HFFc6 (cell line): ENCODE results near the gene PLD3. TPM values are rescaled to one million over a fixed set of nuclear protein-coding genes. Genes with fewer than 3 reads are reported as not detected.

ENCODE experiments used
- DNase-seq: peaks from one replicate; pipeline ENCODE4 v3.0.0-alpha.2; 2018
- H3K27ac Mint-ChIP-seq: 2 replicates; pipeline ENCODE4 v1.8.0; 2020; ENCODE audit warnings: mild to moderate bottlenecking, mixed read lengths
- H3K27me3 Mint-ChIP-seq: 2 replicates; pipeline ENCODE4 v1.8.0; 2021; ENCODE audit warnings: mild to moderate bottlenecking, moderate library complexity, mixed read lengths; ENCODE audit not compliant: insufficient read depth
- H3K36me3 Mint-ChIP-seq: 2 replicates; pipeline ENCODE4 v1.8.0; 2021; ENCODE audit warnings: low read depth, mixed read lengths
- H3K4me1 Mint-ChIP-seq: 2 replicates; pipeline ENCODE4 v1.8.0; 2020; ENCODE audit warnings: low read depth, mixed read lengths
- H3K4me3 Mint-ChIP-seq: 2 replicates; pipeline ENCODE4 v1.8.0; 2020; ENCODE audit warnings: mild to moderate bottlenecking, moderate library complexity, mixed read lengths
- H3K9me3 Mint-ChIP-seq: 2 replicates; pipeline ENCODE4 v1.8.0; 2020; ENCODE audit warnings: mild to moderate bottlenecking, mixed read lengths
- CTCF ChIP-seq: fragments of 200-600 bp; sonication (generic); IDR thresholded peaks from 2 replicates; pipeline ENCODE4 v1.5.0; 2021; ENCODE audit warnings: antibody characterized with exemption, mild to moderate bottlenecking
- total RNA-seq, 6 experiments: library from RNA; stranded (reverse); fragmentation: NEBNext Ultra II Directional; extraction: Animal tissue kit (Norgen Biotek cat#: 25700); gene quantifications; 2 replicates in 1 of 6; 3 replicates in 5 of 6; pipeline ENCODE4 v1.2.3, GENCODE V29; 2021

Gene PLD3
- total RNA-seq, 6 experiments from 2014 or later = 141 to 211 (median 152) TPM

DNA sequence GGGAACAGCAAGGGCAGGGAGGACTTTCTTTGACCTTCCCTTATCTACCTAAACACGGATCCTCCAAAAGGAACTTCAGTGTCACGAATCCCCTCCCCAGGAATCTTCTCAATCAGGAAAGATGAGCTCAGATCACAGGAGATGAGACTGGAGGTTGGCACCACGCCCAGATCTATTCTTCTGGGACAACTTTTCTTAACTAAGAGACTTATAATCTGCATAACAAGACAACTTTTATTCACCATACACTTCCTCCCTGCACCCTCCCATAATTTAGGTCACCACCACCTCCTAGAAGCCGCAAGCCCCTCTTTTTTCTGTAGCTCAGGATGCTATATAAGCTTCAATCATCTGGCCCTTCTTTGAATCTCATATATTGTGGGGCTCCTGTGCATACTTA is 44.2 kb upstream of the PLD3 start:
- peaks cover 13% of the 10 kb centered on the region for H3K4me1 Mint-ChIP-seq
- DNase-seq = no peak
- H3K27me3 Mint-ChIP-seq = no peaks in the 10 kb centered on the region; the same call in 1 of the 2 replicates
- H3K4me3 Mint-ChIP-seq = no peak overlapping the region
- no peak for TF ChIP-seq CTCF
- no peaks in the 10 kb centered on the region for H3K9me3 Mint-ChIP-seq
- no peak overlapping the region for H3K27ac Mint-ChIP-seq
- no peaks in the 10 kb centered on the region for H3K36me3 Mint-ChIP-seq

GRCh38 chr19:40305403-40305802 is 43.1 kb upstream of the PLD3 start:
- Mint-ChIP-seq H3K4me1 (peaks cover 13% of the 10 kb centered on the region), H3K9me3 (no peaks in the 10 kb centered on the region), H3K4me3 (no peak overlapping the region), H3K27ac (no peak overlapping the region), H3K36me3 (no peaks in the 10 kb centered on the region), H3K27me3 (no peaks in the 10 kb centered on the region; the same call in 1 of the 2 replicates)
- DNase-seq = peak; percentile 79
- peak; percentile 91 for TF ChIP-seq CTCF

GRCh38 chr19:40309666-40310065 is 38.8 kb upstream of the PLD3 start:
- H3K27me3 Mint-ChIP-seq = no peaks in the 10 kb centered on the region
- no peaks in the 10 kb centered on the region for H3K9me3 Mint-ChIP-seq
- no peak overlapping the region for H3K4me3 Mint-ChIP-seq
- no peak overlapping the region for H3K27ac Mint-ChIP-seq
- TF ChIP-seq CTCF = no peak
- peaks cover 6% of the 10 kb centered on the region; the same call in 1 of the 2 replicates for H3K4me1 Mint-ChIP-seq
- no peaks in the 10 kb centered on the region for H3K36me3 Mint-ChIP-seq
- no peak for DNase-seq

GRCh38 chr19:40312533-40312932 is 36.0 kb upstream of the PLD3 start:
- H3K36me3 Mint-ChIP-seq = no peaks in the 10 kb centered on the region
- H3K9me3 Mint-ChIP-seq = no peaks in the 10 kb centered on the region
- DNase-seq = no peak
- TF ChIP-seq CTCF = no peak
- H3K27ac Mint-ChIP-seq = no peak overlapping the region
- no peaks in the 10 kb centered on the region for H3K4me1 Mint-ChIP-seq
- no peaks in the 10 kb centered on the region for H3K27me3 Mint-ChIP-seq
- no peak overlapping the region for H3K4me3 Mint-ChIP-seq

DNA sequence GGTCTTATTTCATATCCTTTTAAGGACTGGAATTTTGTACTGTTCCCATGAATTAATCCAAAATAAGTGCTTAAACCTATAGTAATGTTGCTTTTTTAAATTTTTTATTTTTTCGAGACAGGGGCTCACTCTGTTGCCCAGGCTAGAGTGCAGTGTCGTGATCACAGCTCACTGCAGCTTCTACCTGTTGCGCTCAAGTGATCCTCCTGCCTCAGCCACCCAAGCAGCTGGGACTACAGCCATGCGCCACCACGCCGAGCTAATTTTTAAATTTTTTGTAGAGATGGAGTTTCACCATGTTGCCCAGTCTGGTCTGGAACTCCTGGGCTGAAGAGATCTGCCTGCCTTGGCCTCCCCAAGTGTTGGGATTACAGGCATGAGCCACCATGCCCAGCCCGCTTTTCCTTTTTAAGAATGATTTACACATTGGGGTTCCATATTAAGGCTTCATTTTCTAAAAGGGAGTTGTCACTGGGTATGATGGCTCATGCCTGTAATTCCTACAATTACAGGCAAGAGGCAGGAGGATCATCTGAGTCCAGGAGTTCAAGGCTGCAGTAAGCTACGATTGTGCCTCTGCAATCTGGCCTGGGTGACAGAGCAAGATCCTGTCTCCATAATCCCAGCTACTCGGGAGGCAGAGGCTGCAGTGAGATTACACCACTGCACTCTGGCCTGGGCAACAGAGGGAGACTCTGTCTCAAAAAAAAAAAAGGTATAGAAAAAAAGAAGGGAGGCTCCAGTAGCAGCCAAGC is 35.1 kb upstream of the PLD3 start:
- H3K4me3 Mint-ChIP-seq = no peak overlapping the region
- no peaks in the 10 kb centered on the region for H3K27me3 Mint-ChIP-seq
- no peak for DNase-seq
- H3K4me1 Mint-ChIP-seq = no peaks in the 10 kb centered on the region
- H3K27ac Mint-ChIP-seq = no peak overlapping the region
- TF ChIP-seq CTCF = no peak
- H3K36me3 Mint-ChIP-seq = no peaks in the 10 kb centered on the region
- no peaks in the 10 kb centered on the region for H3K9me3 Mint-ChIP-seq
